Mesenchymal stem cell (in vitro differentiated cells and primary cell): Measurements from ENCODE around the gene HIPK3.

Experiments used
- DNase-seq: peaks from one replicate; pipeline ENCODE4 v3.0.0-alpha.2; 2013
- H2AFZ ChIP-seq: one replicate; pipeline ENCODE4 v1.6.1; 2013; ENCODE audit warnings: low read depth, mild to moderate bottlenecking, control low read depth, inconsistent platforms, low read length, moderate library complexity
- H2AK5ac ChIP-seq: 2 replicates; pipeline ENCODE4 v1.6.1; 2013; ENCODE audit warnings: low read length, moderate library complexity, mild to moderate bottlenecking, inconsistent platforms; ENCODE audit not compliant: severe bottlenecking
- H2BK120ac ChIP-seq: one replicate; pipeline ENCODE4 v1.6.1; 2013; ENCODE audit warnings: low read depth, mild to moderate bottlenecking, inconsistent platforms, low read length, moderate library complexity
- H2BK12ac ChIP-seq, 2 experiments: one replicate each; pipeline ENCODE4 v1.6.1; 2013; ENCODE audit warnings: inconsistent platforms in 2 of 2, low read length in 2 of 2, mild to moderate bottlenecking in 2 of 2, moderate library complexity in 2 of 2, control low read depth in 1 of 2
- H2BK15ac ChIP-seq: one replicate; pipeline ENCODE4 v1.6.1; 2013; ENCODE audit warnings: mild to moderate bottlenecking, low read depth, inconsistent platforms; ENCODE audit not compliant: poor library complexity, severe bottlenecking
- H2BK5ac ChIP-seq: 2 replicates; pipeline ENCODE4 v1.6.1; 2013; ENCODE audit warnings: low read depth, mild to moderate bottlenecking, low read length, control low read depth, inconsistent platforms; ENCODE audit not compliant: poor library complexity, severe bottlenecking
- H3K14ac ChIP-seq, 2 experiments: one replicate each; pipeline ENCODE4 v1.6.1; 2013; ENCODE audit warnings: inconsistent platforms in 2 of 2, low read length in 2 of 2, control low read depth in 1 of 2, mild to moderate bottlenecking in 1 of 2, moderate library complexity in 1 of 2
- H3K18ac ChIP-seq, 2 experiments: one replicate each; pipeline ENCODE4 v1.6.1; 2013; ENCODE audit warnings: inconsistent platforms in 2 of 2, low read length in 2 of 2, control low read depth in 1 of 2, low read depth in 1 of 2, mild to moderate bottlenecking in 1 of 2
- H3K23ac ChIP-seq, 2 experiments: one replicate each; pipeline ENCODE4 v1.6.1; 2013; ENCODE audit warnings: inconsistent platforms in 2 of 2, low read length in 2 of 2, mild to moderate bottlenecking in 2 of 2, moderate library complexity in 2 of 2, control low read depth in 1 of 2
- H3K27ac ChIP-seq: 2 replicates; pipeline ENCODE4 v1.5.1; 2013; ENCODE audit warnings: mild to moderate bottlenecking, moderate library complexity, low read length, control low read depth, inconsistent platforms; ENCODE audit not compliant: poor library complexity, severe bottlenecking
- H3K27me3 ChIP-seq, 2 experiments: 2 replicates each; pipeline versions ENCODE4 v1.6.1 to v1.7.0; 2013; ENCODE audit warnings: low read length in 2 of 2, mild to moderate bottlenecking in 2 of 2, moderate library complexity in 2 of 2, control low read depth in 1 of 2, inconsistent platforms in 1 of 2; ENCODE audit not compliant: control insufficient read depth in 1 of 2, insufficient read depth in 1 of 2
- H3K36me3 ChIP-seq, 2 experiments: 2 replicates each; pipeline versions ENCODE4 v1.6.1 to v1.7.0; 2013; ENCODE audit warnings: low read length in 2 of 2, control low read depth in 1 of 2, inconsistent platforms in 1 of 2, low read depth in 1 of 2, mild to moderate bottlenecking in 1 of 2; ENCODE audit not compliant: insufficient read depth in 2 of 2, control insufficient read depth in 1 of 2
- H3K4ac ChIP-seq, 2 experiments: one replicate each; pipeline ENCODE4 v1.6.1; 2013; ENCODE audit warnings: inconsistent platforms in 2 of 2, low read length in 2 of 2, mild to moderate bottlenecking in 2 of 2, moderate library complexity in 2 of 2, control low read depth in 1 of 2, low read depth in 1 of 2
- H3K4me1 ChIP-seq: 2 replicates; pipeline ENCODE4 v1.6.1; 2013; ENCODE audit warnings: low read depth, low read length, control low read depth; ENCODE audit not compliant: control insufficient read depth, insufficient read depth
- H3K4me2 ChIP-seq: 2 replicates; pipeline ENCODE4 v1.6.1; 2013; ENCODE audit warnings: low read length, mild to moderate bottlenecking, inconsistent platforms; ENCODE audit not compliant: poor library complexity, severe bottlenecking
- H3K4me3 ChIP-seq, 2 experiments: 2 replicates each; pipeline versions ENCODE4 v1.5.1 to v1.7.0; 2013; ENCODE audit warnings: low read length in 2 of 2, mild to moderate bottlenecking in 2 of 2, control low read depth in 1 of 2, low read depth in 1 of 2; ENCODE audit not compliant: insufficient read depth in 1 of 2
- H3K79me1 ChIP-seq: replicated peaks from 2 replicates; pipeline ENCODE4 v1.6.1; 2013; ENCODE audit warnings: mild to moderate bottlenecking, control low read depth, low read length, inconsistent platforms; ENCODE audit not compliant: poor library complexity, severe bottlenecking
- H3K9ac ChIP-seq: 2 replicates; pipeline ENCODE4 v1.7.0; 2013; ENCODE audit warnings: mild to moderate bottlenecking, low read length, moderate library complexity
- H3K9me3 ChIP-seq: 2 replicates; pipeline ENCODE4 v1.7.0; 2013; ENCODE audit warnings: mild to moderate bottlenecking, low read length; ENCODE audit not compliant: control insufficient read depth
- H4K8ac ChIP-seq: one replicate; pipeline ENCODE4 v1.6.1; 2013; ENCODE audit warnings: inconsistent platforms, mild to moderate bottlenecking, low read length, moderate library complexity
- H4K91ac ChIP-seq: one replicate; pipeline ENCODE4 v1.6.1; 2013; ENCODE audit warnings: mild to moderate bottlenecking, low read length, inconsistent platforms
- WGBS: methylation state at CpG from one replicate; pipeline ENCODE4 v1.1.7; 2013; ENCODE audit warnings: mixed read lengths; 5-methylcytosine and 5-hydroxymethylcytosine counted together

HIPK3 gene

GRCh38 chr11:33320016-33320813 lies 63.0 kb downstream of the HIPK3 start:
- H3K4me2 ChIP-seq: no peak overlapping the region
- no peak overlapping the region for H4K91ac ChIP-seq
- H3K18ac ChIP-seq: no peak overlapping the region
- no peak overlapping the region for H2BK5ac ChIP-seq
- no peak overlapping the region for H3K27ac ChIP-seq
- peaks cover 16% of the 10 kb centered on the region for H3K79me1 ChIP-seq
- no peak overlapping the region for H2AFZ ChIP-seq
- H2BK15ac ChIP-seq: no peak overlapping the region
- WGBS: 94% methylated on average over 1 of the region's 1 CpG
- H3K36me3 ChIP-seq: peaks cover 3 to 4% of the 10 kb centered on the region in 2 experiments
- no peak overlapping the region for H3K9ac ChIP-seq
- no peak overlapping the region for H3K14ac ChIP-seq
- H3K23ac ChIP-seq: no peak overlapping the region
- no peak overlapping the region for H3K4me3 ChIP-seq
- H2BK12ac ChIP-seq: no peak overlapping the region
- peaks cover 4% of the 10 kb centered on the region for H3K4me1 ChIP-seq
- no peak overlapping the region for H4K8ac ChIP-seq
- H3K9me3 ChIP-seq: no peaks in the 10 kb centered on the region
- no peak overlapping the region for H2BK120ac ChIP-seq
- no peaks in the 10 kb centered on the region for H3K27me3 ChIP-seq
- no peak overlapping the region for H3K4ac ChIP-seq
- H2AK5ac ChIP-seq: no peak overlapping the region
- no peak for DNase-seq

- peak overlapping the region in 1 of 2 experiments; percentile 21 for H3K18ac ChIP-seq
- H3K4ac ChIP-seq: no peak overlapping the region
- no peak overlapping the region for H3K23ac ChIP-seq
- H3K4me2 ChIP-seq: no peak overlapping the region
- no peak overlapping the region for H4K91ac ChIP-seq
- WGBS: 83% methylated on average over 6 of the region's 6 CpGs
- no peak overlapping the region for H3K27ac ChIP-seq
- H3K79me1 ChIP-seq: peaks cover 16% of the 10 kb centered on the region
- H2AFZ ChIP-seq: no peak overlapping the region
- H3K9me3 ChIP-seq: no peaks in the 10 kb centered on the region
- H3K27me3 ChIP-seq: no peaks in the 10 kb centered on the region
- no peak overlapping the region for H2BK12ac ChIP-seq
- no peak overlapping the region for H3K4me3 ChIP-seq
- peaks cover 3 to 4% of the 10 kb centered on the region in 2 experiments for H3K36me3 ChIP-seq
- no peak overlapping the region for H2AK5ac ChIP-seq
- H3K9ac ChIP-seq: no peak overlapping the region
- no peak overlapping the region for H3K14ac ChIP-seq
- peaks cover 4% of the 10 kb centered on the region for H3K4me1 ChIP-seq
- H2BK5ac ChIP-seq: no peak overlapping the region
- H2BK15ac ChIP-seq: no peak overlapping the region
- H2BK120ac ChIP-seq: no peak overlapping the region
- no peak overlapping the region for H4K8ac ChIP-seq
- DNase-seq: no peak
Observed at GRCh38 chr11:33320814-33321330, 63.7 kb downstream of the HIPK3 start.

DNA sequence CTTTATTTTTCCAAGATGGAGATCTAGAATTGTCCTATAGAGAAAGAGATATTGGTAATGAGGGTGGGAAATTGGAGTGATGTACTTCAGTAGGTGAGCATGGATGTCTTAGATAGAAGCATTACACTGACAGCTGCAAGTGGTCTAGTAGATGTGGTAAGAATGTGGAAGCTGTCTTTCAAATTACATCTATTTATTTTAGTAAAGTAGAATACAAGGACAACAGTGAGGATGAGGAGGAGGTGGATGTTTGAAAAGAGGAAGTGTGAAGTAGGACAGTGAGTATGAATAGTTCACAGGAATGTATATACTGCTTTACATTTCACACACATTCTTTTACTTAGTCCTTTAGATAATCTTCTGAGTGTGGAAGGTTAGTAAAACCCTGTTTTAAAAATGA lies 64.2 kb downstream of the HIPK3 start:
- H2AFZ ChIP-seq: no peak overlapping the region

DNA sequence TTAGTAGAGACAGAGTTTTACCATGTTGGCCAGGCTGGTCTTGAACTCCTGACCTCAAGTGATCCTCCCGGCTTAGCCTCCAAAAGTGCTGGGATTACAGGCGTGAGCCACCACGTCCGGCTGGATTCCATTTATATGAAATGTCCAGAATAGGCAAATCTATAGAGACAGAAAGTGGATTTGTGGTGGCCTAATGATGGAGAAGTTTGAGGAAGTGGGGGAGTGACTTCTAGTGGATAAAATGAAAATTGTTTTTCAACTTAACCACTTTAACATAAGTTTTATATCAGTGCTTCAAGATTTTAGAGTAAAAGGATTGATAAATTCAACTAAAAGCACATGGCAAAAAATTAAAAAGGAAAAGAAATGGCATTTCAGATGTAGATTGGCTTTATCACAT lies 66.2 kb downstream of the HIPK3 start:
- H2AFZ ChIP-seq: no peak overlapping the region
- no peaks in the 10 kb centered on the region for H3K27me3 ChIP-seq
- no peak overlapping the region for H2BK5ac ChIP-seq
- DNase-seq: no peak
- no peak overlapping the region for H4K91ac ChIP-seq
- H3K9ac ChIP-seq: no peak overlapping the region
- H3K4me1 ChIP-seq: peaks cover 2% of the 10 kb centered on the region
- H2AK5ac ChIP-seq: no peak overlapping the region
- H3K4me2 ChIP-seq: no peak overlapping the region
- no peak overlapping the region for H2BK120ac ChIP-seq
- H3K4ac ChIP-seq: no peak overlapping the region
- H2BK15ac ChIP-seq: no peak overlapping the region
- H3K27ac ChIP-seq: no peak overlapping the region
- no peak overlapping the region for H3K14ac ChIP-seq
- H4K8ac ChIP-seq: no peak overlapping the region
- no peaks in the 10 kb centered on the region for H3K9me3 ChIP-seq
- no peak overlapping the region for H3K18ac ChIP-seq
- H3K23ac ChIP-seq: no peak overlapping the region
- H2BK12ac ChIP-seq: no peak overlapping the region
- 92% methylated on average over 4 of the region's 4 CpGs for WGBS
- peaks cover 0 to 4% of the 10 kb centered on the region in 2 experiments for H3K36me3 ChIP-seq
- H3K4me3 ChIP-seq: no peak overlapping the region
- H3K79me1 ChIP-seq: peaks cover 13% of the 10 kb centered on the region

More for the DNA sequence above, 64.2 kb downstream of the HIPK3 start:
- Histone ChIP-seq H3K27me3 (no peaks in the 10 kb centered on the region), H3K14ac (no peak overlapping the region), H2BK12ac (no peak overlapping the region), H4K91ac (no peak overlapping the region), H3K9me3 (no peaks in the 10 kb centered on the region), H3K79me1 (peaks cover 17% of the 10 kb centered on the region), H3K4ac (no peak overlapping the region), H3K18ac (no peak overlapping the region), H3K36me3 (peaks cover 2 to 4% of the 10 kb centered on the region in 2 experiments), H3K4me1 (peaks cover 4% of the 10 kb centered on the region), H3K27ac (no peak overlapping the region), H2BK5ac (no peak overlapping the region), H3K4me2 (no peak overlapping the region), H3K4me3 (no peak overlapping the region), H3K9ac (no peak overlapping the region), H4K8ac (no peak overlapping the region), H3K23ac (no peak overlapping the region), H2AK5ac (no peak overlapping the region), H2BK15ac (no peak overlapping the region), H2BK120ac (no peak overlapping the region)
- DNase-seq: no peak
